Brain microvascular endothelial cell (primary cell): ENCODE results near the gene TIRAP.

ENCODE experiments used
- DNase-seq: peaks from one replicate; pipeline ENCODE4 v3.0.0-alpha.2; 2020
- H3K27ac ChIP-seq: fragments of 250-450 bp; sonication (Bioruptor Pico); 2 replicates; pipeline ENCODE4 v1.5.1; 2020; ENCODE audit warnings: mild to moderate bottlenecking, moderate library complexity
- H3K27me3 ChIP-seq: fragments of 250-450 bp; sonication (Bioruptor Pico); replicated peaks from 2 replicates; pipeline ENCODE4 v1.5.1; 2020; ENCODE audit warnings: mild to moderate bottlenecking
- H3K36me3 ChIP-seq: fragments of 250-450 bp; sonication (Bioruptor Pico); replicated peaks from 2 replicates; pipeline ENCODE4 v1.5.1; 2020; ENCODE audit warnings: mild to moderate bottlenecking
- H3K4me3 ChIP-seq: 2 replicates; pipeline ENCODE4 v1.5.1; 2011; ENCODE audit warnings: low read depth, mild to moderate bottlenecking, control low read depth, low read length, moderate library complexity
- CTCF ChIP-seq: IDR thresholded peaks from 2 replicates; pipeline ENCODE4 v1.5.1; 2011; ENCODE audit warnings: low read depth, mild to moderate bottlenecking, moderate library complexity, low read length, control low read depth, inconsistent platforms; ENCODE audit errors: missing control alignments
- in situ Hi-C: cut with HindIII; loops from 2 replicates; pipeline ENCODE4 v1.10.0; 2017; ENCODE audit warnings: low sequenced_read_pairs, low pct_ligation_motif_present

The TIRAP gene

GRCh38 chr11:126256216-126256615 lies 26.7 kb upstream of the TIRAP start:
- no peak for TF ChIP-seq CTCF
- H3K27ac ChIP-seq: no peak overlapping the region
- in situ Hi-C loops: no loop called here
- no peak for DNase-seq
- peaks cover 9% of the 10 kb centered on the region for H3K36me3 ChIP-seq
- no peak overlapping the region for H3K4me3 ChIP-seq
- H3K27me3 ChIP-seq: no peaks in the 10 kb centered on the region

- no peak for DNase-seq
- Histone ChIP-seq H3K27ac (no peak overlapping the region), H3K36me3 (peaks cover 17% of the 10 kb centered on the region), H3K4me3 (no peak overlapping the region), H3K27me3 (no peaks in the 10 kb centered on the region)
- no peak for TF ChIP-seq CTCF
- in situ Hi-C loops: no loop called here
These were observed 25.7 kb upstream of the TIRAP start for GRCh38 chr11:126257144-126257543.

GRCh38 chr11:126257764-126258163 lies 25.1 kb upstream of the TIRAP start:
- in situ Hi-C loops: no loop called here
- Histone ChIP-seq H3K27me3 (no peaks in the 10 kb centered on the region), H3K36me3 (peaks cover 21% of the 10 kb centered on the region), H3K4me3 (no peak overlapping the region), H3K27ac (no peak overlapping the region)
- peak; percentile 34 for DNase-seq
- TF ChIP-seq CTCF: no peak

- in situ Hi-C loops: no loop called here
- H3K27ac ChIP-seq: no peak overlapping the region
- peaks cover 58% of the 10 kb centered on the region for H3K36me3 ChIP-seq
- TF ChIP-seq CTCF: no peak
- no peak overlapping the region for H3K4me3 ChIP-seq
- DNase-seq: no peak
- H3K27me3 ChIP-seq: no peaks in the 10 kb centered on the region
These were observed 20.7 kb upstream of the TIRAP start for GRCh38 chr11:126262216-126262615.

- H3K36me3 ChIP-seq: peaks cover 59% of the 10 kb centered on the region
- H3K4me3 ChIP-seq: no peak overlapping the region
- H3K27ac ChIP-seq: no peak overlapping the region
- no peaks in the 10 kb centered on the region for H3K27me3 ChIP-seq
- no peak for DNase-seq
- in situ Hi-C loops: no loop called here
- no peak for TF ChIP-seq CTCF
These were observed 19.4 kb upstream of the TIRAP start for GRCh38 chr11:126263489-126263888.

- peaks cover 59% of the 10 kb centered on the region for H3K36me3 ChIP-seq
- TF ChIP-seq CTCF: peak; percentile 15
- no peaks in the 10 kb centered on the region for H3K27me3 ChIP-seq
- DNase-seq: peak; percentile 13
- in situ Hi-C loops: no loop called here
- H3K4me3 ChIP-seq: no peak overlapping the region
- H3K27ac ChIP-seq: no peak overlapping the region
These were observed 17.1 kb upstream of the TIRAP start for GRCh38 chr11:126265811-126266210.
